ENCODE measurements around the gene TCF7L2. TPM values are rescaled to one million over a fixed set of nuclear protein-coding genes. Genes with fewer than 3 reads are reported as not detected.
A peak's percentile ranks its signal among the peaks of the same experiment; 100 is the strongest.
"Not testable (repeated sequence)": the region's sequence is repeated elsewhere in the genome, so short reads cannot be mapped to it uniquely, and the experiment has no call there.

The TCF7L2 gene
- polyA plus RNA-seq, 1 experiment: 6.3 TPM

GRCh38 chr10:113061557-113061956 lies 111.5 kb downstream of the TCF7L2 start:
- CTCF ChIA-PET: interaction anchor here (1.0 kb wide), 1 partner anchor 439 kb away, joined by 3 read pairs; no protein-coding TSS in a partner anchor
- no peak for DNase-seq (ENCODE audit: low read depth, low spot score)
- no peaks in the 10 kb centered on the region for H3K27me3 ChIP-seq (ENCODE audit: control insufficient read depth, insufficient read depth, low read length)
- no peaks in the 10 kb centered on the region for H3K9me3 ChIP-seq (ENCODE audit: control insufficient read depth, insufficient read depth, low read length)
- no peak overlapping the region for H3K27ac ChIP-seq (ENCODE audit: low read depth, low read length)
- POLR2A ChIA-PET: no interaction called here
- TF ChIP-seq CTCF (IDR thresholded peaks at IDR 0.05; ENCODE audit: low read depth, low read length): no peak
- H3K4me3 ChIP-seq (ENCODE audit: low read depth, low read length): no peak overlapping the region

DNA sequence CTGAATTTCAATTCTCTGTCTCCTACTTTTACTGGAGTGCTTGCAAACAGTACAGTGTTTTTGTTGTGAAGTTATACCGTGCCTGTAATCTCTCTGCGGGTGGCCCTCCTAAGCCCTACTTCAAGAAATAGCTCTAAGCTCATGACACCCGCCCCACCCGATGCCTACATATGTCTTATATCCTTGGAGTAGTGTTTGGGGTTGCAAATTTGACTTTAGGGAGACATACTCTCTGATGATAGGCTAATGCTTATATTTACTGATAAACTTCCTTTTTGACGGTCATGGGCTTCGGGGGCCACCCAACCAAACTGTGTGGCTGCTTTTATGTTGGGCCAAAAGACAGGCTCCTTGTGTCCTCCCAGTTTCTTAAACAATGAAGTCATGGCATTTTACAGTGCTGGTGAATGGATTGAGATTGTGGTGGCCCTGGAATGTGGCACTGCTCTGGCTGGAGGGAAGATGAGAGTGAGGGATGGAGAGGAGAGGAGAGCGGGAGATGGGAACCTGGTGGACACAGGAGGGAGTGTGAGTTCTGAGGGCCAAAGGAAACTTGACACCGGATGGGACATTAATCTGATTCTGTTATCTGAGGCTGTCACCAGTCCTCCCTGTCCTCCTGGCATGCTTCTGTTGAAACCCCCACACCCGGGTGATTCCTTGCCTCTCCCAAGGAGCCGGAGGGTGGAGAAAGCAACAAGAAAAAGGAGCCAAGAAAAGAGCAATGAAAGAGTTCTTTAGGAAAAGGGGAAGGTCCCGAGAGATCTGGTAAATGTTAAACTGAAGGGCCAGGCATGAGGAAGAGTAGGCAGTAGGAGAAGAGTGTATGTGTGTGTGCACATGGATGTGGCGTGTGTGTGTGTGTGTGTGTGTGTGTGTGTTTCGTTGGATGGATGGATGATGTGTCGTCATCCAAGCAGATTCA lies 113.3 kb downstream of the TCF7L2 start:
- DNase-seq (ENCODE audit: low read depth, low spot score): no peak
- TF ChIP-seq CTCF (IDR thresholded peaks at IDR 0.05; ENCODE audit: low read depth, low read length): peak; percentile 28
- POLR2A ChIA-PET: no interaction called here
- no peaks in the 10 kb centered on the region for H3K27me3 ChIP-seq (ENCODE audit: control insufficient read depth, insufficient read depth, low read length)
- CTCF ChIA-PET: no interaction called here
- H3K27ac ChIP-seq (ENCODE audit: low read depth, low read length): no peak overlapping the region
- H3K4me3 ChIP-seq (ENCODE audit: low read depth, low read length): no peak overlapping the region
- H3K9me3 ChIP-seq (ENCODE audit: control insufficient read depth, insufficient read depth, low read length): no peaks in the 10 kb centered on the region

DNA sequence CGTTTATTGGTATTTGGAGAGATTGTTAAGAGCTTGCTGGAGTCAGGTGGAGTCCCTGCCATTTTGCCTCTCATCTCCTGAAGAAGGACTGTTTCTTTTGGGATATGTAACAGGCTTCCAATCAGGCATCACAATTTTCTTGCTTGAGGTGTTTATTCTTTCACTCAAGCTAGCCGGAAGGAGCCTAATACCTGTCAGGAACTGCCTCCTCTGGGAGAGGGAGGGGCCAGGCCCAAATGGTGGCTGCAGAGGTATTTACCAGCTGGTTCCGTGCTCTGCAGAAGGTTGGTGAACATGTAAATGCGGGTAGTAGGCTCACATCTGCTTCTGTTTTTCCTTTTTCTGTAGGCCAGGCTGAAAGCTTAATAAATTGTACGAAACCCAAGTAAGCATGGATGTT lies 114.0 kb downstream of the TCF7L2 start:
- DNase-seq (ENCODE audit: low read depth, low spot score): no peak
- ChIA-PET POLR2A (no interaction called here), CTCF (no interaction called here)
- Histone ChIP-seq H3K4me3 (ENCODE audit: low read depth, low read length) (no peak overlapping the region), H3K27ac (ENCODE audit: low read depth, low read length) (no peak overlapping the region), H3K9me3 (ENCODE audit: control insufficient read depth, insufficient read depth, low read length) (no peaks in the 10 kb centered on the region), H3K27me3 (ENCODE audit: control insufficient read depth, insufficient read depth, low read length) (no peaks in the 10 kb centered on the region)
- TF ChIP-seq CTCF (IDR thresholded peaks at IDR 0.05; ENCODE audit: low read depth, low read length): no peak

GRCh38 chr10:113066120-113066519 lies 116.1 kb downstream of the TCF7L2 start:
- CTCF ChIA-PET; POLR2A ChIA-PET; H3K4me3 ChIP-seq (ENCODE audit: low read depth, low read length); H3K9me3 ChIP-seq (ENCODE audit: control insufficient read depth, insufficient read depth, low read length); H3K27ac ChIP-seq (ENCODE audit: low read depth, low read length); DNase-seq (ENCODE audit: low read depth, low spot score); H3K27me3 ChIP-seq (ENCODE audit: control insufficient read depth, insufficient read depth, low read length): not testable (repeated sequence)

- no peaks in the 10 kb centered on the region for H3K9me3 ChIP-seq (ENCODE audit: control insufficient read depth, insufficient read depth, low read length)
- ChIA-PET CTCF (no interaction called here), POLR2A (no interaction called here)
- no peak for DNase-seq (ENCODE audit: low read depth, low spot score)
- no peak overlapping the region for H3K4me3 ChIP-seq (ENCODE audit: low read depth, low read length)
- no peak for TF ChIP-seq CTCF (IDR thresholded peaks at IDR 0.05; ENCODE audit: low read depth, low read length)
- H3K27me3 ChIP-seq (ENCODE audit: control insufficient read depth, insufficient read depth, low read length): no peaks in the 10 kb centered on the region
- H3K27ac ChIP-seq (ENCODE audit: low read depth, low read length): no peak overlapping the region
Measured at GRCh38 chr10:113066561-113067312, 116.7 kb downstream of the TCF7L2 start.
